Medulla oblongata (tissue), 1 donor: ENCODE measurements around the gene SHD.

Experiments
- DNase-seq: peaks from one replicate; pipeline ENCODE4 v3.0.0-alpha.2; 2015; ENCODE audit errors: extremely low spot score

SHD gene

GRCh38 chr19:4298810-4299550 is 19.9 kb downstream of the SHD start:
- no peak for DNase-seq

- no peak for DNase-seq
Measured at GRCh38 chr19:4300589-4300988, 21.5 kb downstream of the SHD start.

DNA sequence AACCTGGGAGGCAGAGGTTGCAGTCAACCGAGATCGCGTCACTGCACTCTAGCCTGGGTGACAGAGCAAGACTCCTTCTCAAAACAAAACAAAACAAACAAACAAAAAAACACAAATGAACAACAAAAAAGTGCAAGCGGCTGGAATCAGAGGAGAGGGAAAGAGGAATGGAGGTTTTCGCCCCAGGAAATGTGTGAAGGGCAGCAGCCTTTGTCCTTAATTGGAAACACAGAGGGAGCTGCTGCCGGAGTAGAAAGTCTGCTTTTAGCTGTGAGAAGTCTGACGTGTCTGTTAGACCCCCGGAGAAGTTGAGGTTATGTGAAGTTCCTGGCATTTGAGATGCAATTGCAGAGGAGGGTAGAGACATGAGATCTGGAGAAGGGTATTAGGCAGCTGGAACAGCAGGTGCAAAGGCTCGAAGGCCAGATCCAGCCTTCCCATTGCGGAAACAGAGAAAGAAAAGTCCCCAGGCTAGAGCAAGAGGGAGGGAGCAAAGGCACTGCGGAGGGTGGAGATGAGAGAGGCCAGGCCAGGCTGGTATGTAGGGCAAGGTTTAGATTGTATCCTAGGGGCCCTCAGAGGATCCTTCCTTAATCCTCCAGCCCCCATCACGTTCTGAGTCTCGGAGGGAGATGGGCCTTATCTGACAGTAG is 22.6 kb downstream of the SHD start:
- no peak for DNase-seq

DNA sequence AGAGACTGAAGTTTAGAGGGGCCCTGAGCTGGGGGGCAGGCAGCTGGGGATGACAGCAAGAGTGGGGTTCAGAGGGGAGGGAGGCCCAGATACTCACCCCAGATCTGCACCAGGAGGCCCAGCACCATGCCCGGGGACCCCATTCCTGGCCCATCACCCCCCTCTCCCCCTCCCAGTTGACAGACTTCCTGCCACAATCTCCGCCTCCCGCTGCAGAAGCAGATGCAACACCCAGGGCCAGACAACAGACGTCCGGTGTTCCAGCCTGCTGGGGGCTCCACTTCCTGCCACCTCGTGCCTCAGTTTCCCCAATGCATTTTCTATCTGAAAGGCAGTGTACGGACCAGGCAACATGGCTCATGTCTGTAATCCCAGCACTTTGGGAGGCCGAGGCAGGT is 23.2 kb downstream of the SHD start, which contains the start of gene TMIGD2:
TSS of gene TMIGD2 (minus strand) at position 147 of the 398 bp plus-strand sequence. CDS start at position 143, 4 bp downstream.
- DNase-seq: no peak

- DNase-seq: no peak
Measured at GRCh38 chr19:4303819-4304537, 24.9 kb downstream of the SHD start.

- DNase-seq: peak; percentile 5
Measured at GRCh38 chr19:4304538-4305256, 25.6 kb downstream of the SHD start, which contains the start of gene FSD1. FSD1 (plus strand) TSS chr19:4304598; CDS start chr19:4304747, 149 bp downstream.

DNA sequence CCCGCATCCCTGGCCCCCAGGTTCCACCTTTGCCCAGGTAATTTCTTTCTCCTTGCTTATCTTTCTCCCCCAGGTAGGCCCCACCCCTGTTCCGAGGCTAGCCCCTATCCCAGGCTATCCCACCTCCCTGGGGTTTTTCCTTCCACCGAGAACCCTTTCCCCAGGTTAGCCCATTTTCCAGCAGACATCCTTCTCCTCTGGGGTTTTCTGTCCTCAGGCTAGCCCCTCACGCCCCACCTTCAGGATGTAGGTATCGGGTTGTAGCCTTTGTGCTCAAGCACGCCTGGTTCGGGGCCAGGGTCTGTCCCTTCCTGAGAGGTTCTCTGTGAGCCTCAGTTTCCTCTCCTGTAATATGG is 26.2 kb downstream of the SHD start:
- DNase-seq: no peak

DNA sequence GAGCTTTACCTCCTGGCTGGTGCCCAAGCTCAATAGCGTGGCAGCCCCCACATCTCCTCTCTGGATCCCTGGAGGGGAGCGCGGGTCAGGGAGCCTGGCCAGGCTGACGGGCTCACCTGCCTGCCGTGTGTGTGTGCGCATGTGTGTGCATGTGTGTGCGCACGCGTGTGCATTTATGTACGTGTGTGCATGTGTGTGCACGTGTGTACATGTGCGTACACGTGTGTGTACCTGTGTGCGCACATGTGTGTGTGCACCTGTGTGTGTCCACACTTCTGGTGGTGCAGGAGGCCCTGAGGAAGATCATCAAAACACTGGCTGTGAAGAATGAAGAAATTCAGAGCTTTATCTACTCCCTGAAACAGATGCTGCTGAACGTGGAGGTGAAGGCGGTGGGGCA is 26.6 kb downstream of the SHD start:
- DNase-seq: no peak

DNA sequence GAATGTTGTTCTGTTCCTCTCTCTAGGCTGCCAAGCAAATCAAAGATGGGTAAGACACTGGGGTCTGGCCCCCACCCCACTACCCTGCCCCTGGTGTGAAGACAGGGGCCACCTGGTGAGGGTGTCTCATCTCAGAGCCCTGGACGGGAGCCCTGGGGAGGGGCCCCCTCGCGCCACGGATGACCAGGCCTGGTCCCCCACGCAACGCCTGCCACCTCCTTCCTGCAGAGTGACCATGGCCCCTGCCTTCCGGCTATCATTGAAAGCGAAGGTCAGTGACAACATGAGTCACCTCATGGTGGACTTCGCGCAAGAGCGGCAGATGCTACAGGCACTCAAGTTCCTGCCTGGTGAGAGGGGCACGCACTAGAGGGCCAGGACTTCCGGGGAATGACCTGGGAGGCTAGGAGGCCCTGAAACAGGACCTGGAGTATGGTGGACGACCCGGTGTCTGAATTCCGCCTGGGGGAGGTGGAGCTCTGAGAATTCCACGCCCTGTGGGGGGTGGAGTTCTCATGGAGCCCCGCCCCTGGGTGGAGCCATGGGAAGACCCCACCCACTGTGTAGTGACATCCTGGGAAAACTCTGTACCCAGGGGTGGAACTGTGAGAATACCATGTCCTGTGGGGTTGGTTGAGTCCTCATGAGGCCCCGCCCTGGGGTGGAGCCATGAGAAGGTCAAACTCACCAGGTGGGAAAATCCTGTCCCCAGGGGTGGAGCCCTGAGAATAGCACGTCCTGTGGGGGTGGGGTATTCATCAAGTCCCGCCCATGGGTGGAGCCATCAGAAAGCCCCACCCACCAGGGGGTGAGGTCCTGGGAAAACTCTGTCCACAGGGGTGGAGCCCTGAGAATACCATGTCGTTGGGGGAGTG is 31.4 kb downstream of the SHD start:
- DNase-seq: no peak

- DNase-seq: no peak
Measured at GRCh38 chr19:4313847-4314490, 34.9 kb downstream of the SHD start.

- DNase-seq: no peak
Measured at GRCh38 chr19:4316956-4317355, 37.9 kb downstream of the SHD start.

DNA sequence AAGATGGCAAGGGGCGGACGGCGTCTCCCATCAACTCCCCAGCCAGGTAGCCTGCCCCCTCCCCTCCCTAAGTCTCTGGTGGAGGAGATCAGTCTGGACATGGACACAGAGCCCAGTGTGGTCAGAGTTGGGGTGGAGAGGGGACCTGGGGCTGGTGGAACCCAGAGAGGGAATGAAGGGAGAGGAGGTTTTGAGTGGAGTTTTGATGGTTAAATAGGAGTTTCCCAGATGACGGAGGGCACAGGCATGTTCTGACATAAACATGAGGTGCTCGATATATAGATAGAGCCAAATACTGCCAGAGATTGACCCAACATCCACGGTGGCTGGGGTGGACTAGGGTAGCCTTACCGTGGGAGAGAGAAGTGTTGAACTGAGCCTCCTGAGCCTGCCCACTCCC is 39.4 kb downstream of the SHD start:
- no peak for DNase-seq

GRCh38 chr19:4319067-4319718 is 40.1 kb downstream of the SHD start:
- DNase-seq: no peak

DNA sequence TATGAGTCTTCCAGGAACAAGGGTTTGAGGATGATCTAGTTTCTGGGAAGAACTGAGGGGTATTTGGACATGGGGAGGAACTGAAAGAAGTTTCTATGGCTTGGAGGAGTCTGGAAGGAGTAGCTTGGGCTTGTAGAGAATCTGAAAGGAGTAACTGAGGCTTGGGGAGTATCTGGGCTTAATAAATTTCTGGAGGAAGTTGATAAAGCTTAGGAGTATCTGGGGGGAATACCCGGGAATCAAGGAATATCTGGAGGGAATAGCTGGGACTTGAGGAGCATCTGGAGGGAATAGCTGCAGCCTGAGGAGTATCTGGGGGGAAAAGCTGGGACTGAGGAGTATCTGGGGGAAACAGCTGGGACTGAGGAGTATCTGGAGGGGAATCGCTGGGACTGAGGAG is 41.4 kb downstream of the SHD start:
- no peak for DNase-seq

- no peak for DNase-seq
Measured at GRCh38 chr19:4322942-4323665, 44.0 kb downstream of the SHD start.

DNA sequence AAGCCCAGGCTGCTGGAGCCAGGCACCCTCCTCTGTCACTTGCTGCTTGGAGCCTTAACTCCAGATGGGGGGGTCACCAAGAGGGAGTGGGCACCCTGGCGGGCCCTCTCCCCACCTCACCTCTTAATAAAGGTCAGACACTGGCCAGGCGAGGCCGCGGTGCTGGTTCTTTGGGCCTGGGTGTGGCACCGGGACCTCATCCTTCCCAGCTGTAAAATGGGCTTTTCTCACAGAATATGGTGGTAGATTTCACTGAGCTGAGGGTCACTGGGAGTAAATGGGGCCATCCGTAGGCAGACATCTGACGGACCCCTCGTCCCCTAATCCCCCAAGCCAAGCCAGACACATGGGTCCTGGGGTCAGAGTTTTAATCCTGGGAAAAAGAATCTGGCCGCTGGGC is 44.6 kb downstream of the SHD start:
- DNase-seq: no peak

DNA sequence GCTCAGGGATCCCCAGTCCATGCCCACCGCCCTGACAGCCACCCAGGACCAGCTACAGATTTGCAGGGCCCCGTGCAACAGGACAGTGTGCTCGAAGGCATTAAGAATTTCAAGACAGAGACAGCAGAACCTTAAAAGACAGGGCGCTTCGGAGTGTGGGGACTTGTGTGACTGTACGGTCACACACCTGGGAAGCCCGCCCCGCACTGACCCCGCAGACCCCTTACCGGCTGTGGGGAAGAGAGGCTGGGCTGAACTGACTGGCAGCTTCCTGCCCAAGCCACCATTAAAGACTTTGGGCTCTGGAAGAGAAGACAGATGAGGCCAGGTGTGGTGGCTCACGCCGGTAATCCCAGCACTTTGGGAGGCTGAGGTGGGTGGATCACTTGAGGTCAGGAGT is 45.2 kb downstream of the SHD start:
- no peak for DNase-seq

DNA sequence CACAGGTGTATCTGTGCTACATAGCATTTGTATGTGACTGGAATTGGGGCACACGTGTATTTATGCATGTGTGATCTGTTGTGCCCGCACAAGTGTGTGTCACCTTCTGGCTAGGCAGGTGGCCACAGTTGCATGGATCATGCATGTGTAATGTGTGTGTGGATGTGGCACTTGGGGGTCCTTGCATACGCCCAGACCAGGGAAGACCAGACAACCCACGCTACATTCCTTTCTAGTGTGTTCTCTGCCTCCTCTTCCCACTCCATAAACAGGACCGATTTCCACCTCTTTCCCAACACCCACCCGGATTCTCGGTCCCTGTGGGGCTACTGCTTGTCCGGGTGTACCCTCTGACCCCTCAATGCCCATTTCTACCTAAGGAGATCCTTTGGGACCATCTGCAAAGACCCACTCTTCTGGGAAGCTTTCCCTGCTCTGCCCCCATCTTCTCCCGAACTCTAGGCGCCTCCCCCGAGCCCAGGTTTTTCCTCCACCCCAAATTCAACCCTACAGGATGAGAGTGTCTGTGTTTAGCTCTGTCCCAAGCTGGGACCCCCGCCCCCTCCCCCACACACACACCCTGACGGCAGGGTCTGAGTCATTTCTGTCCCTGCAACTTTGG is 47.3 kb downstream of the SHD start:
- no peak for DNase-seq

GRCh38 chr19:4326837-4327251 is 47.8 kb downstream of the SHD start:
- no peak for DNase-seq
